Activated CD4-positive, alpha-beta memory T cell treated with anti-CD3 and anti-CD28 coated beads for 36 hours (primary cell): ENCODE data around the gene NCKAP1. TPM values are rescaled to one million over a fixed set of nuclear protein-coding genes. Genes with fewer than 3 reads are reported as not detected.

Experiments used
- CTCF ChIA-PET: fragments of 350-600 bp; sonication (Branson Sonifier 250); formaldehyde crosslinking; loops from one replicate; lab custom pipeline; 2021; ENCODE audit warnings: antibody characterized with exemption, inconsistent platforms; lab: Charles Lee
- POLR2A ChIA-PET: fragments of 350-600 bp; sonication (Branson Sonifier 250); formaldehyde crosslinking; loops from one replicate; lab custom pipeline; 2021; ENCODE audit warnings: antibody characterized with exemption; lab: Charles Lee
- DNase-seq: peaks from one replicate; pipeline ENCODE4 v3.0.0-alpha.2; 2020
- H3K27ac Mint-ChIP-seq: one replicate; pipeline ENCODE4 v1.8.0; 2021; ENCODE audit warnings: mixed read lengths
- H3K27me3 Mint-ChIP-seq: one replicate; pipeline ENCODE4 v1.8.0; 2021; ENCODE audit warnings: mixed read lengths
- H3K36me3 Mint-ChIP-seq: one replicate; pipeline ENCODE4 v1.8.0; 2021; ENCODE audit warnings: mixed read lengths
- H3K4me1 Mint-ChIP-seq: one replicate; pipeline ENCODE4 v1.8.0; 2021; ENCODE audit warnings: low read depth, mixed read lengths
- H3K4me3 Mint-ChIP-seq: one replicate; pipeline ENCODE4 v1.8.0; 2021; ENCODE audit warnings: mild to moderate bottlenecking, mixed read lengths
- H3K9me3 Mint-ChIP-seq: one replicate; pipeline ENCODE4 v1.8.0; 2021; ENCODE audit warnings: mixed read lengths
- intact Hi-C: fragments of 100-400 bp; cut with micrococcal nuclease; formaldehyde crosslinking; loops from one replicate; pipeline ENCODE4 v1.15.1; 2023
- total RNA-seq, 2 experiments: library from RNA; stranded (reverse); gene quantifications; one replicate each; pipeline ENCODE4 v1.2.3, GENCODE V29; 2021

Gene NCKAP1
- total RNA-seq, 2 experiments from 2014 or later = 18.8 to 21.7 TPM

- peaks cover 2% of the 10 kb centered on the region for H3K36me3 Mint-ChIP-seq
- H3K4me3 Mint-ChIP-seq = no peak overlapping the region
- no peak for DNase-seq
- CTCF ChIA-PET = no interaction called here
- intact Hi-C loops = no loop called here
- no peak overlapping the region for H3K27ac Mint-ChIP-seq
- H3K4me1 Mint-ChIP-seq = no peaks in the 10 kb centered on the region
- POLR2A ChIA-PET = no interaction called here
- H3K27me3 Mint-ChIP-seq = no peaks in the 10 kb centered on the region
- H3K9me3 Mint-ChIP-seq = no peaks in the 10 kb centered on the region
Measured at GRCh38 chr2:182911813-182912517, 126.3 kb downstream of the NCKAP1 start.

- Mint-ChIP-seq H3K27me3 (no peaks in the 10 kb centered on the region), H3K4me1 (no peaks in the 10 kb centered on the region), H3K9me3 (no peaks in the 10 kb centered on the region), H3K27ac (no peak overlapping the region), H3K36me3 (peaks cover 2% of the 10 kb centered on the region), H3K4me3 (no peak overlapping the region)
- ChIA-PET POLR2A (no interaction called here), CTCF (no interaction called here)
- intact Hi-C loops = no loop called here
- no peak for DNase-seq
Measured at GRCh38 chr2:182910965-182911364, 127.3 kb downstream of the NCKAP1 start.

DNA sequence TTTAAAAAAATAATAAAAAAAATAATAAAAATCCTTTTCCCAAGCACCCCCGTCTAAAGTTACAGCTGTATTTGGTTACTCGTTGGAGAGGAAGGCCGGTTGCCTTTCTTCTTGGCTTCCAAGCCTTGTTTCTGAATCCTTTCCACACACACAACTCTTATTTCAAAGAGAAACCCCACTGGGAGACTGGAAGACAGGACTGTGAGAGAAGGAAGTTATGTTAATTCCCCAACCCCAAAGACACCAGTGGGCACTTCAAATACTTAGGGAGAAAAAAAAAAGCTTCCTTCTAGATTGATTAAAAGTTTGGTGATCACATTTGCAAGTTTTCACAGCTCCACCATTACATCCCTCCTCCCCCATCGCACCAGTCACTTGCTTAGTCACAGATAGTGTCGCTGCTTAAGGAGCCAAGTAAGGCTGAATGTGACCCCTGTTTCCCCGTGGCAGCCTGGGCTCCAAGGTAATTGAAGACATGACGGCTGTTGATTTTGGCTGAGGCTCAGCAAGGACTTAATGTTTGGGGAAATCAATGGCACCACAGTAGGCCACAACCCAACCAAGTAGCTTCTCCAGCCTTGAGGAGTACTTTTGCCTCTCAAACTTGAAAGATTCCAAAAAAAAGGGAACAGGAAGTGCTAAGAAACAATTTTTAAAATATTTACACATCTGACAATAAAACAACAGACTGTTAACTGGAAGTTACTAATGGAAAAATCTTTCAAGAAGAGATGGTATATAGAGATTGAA lies 131.0 kb downstream of the NCKAP1 start:
- intact Hi-C loops = no loop called here
- CTCF ChIA-PET = no interaction called here
- no peaks in the 10 kb centered on the region for H3K27me3 Mint-ChIP-seq

GRCh38 chr2:182906454-182906853 lies 131.8 kb downstream of the NCKAP1 start:
- H3K27me3 Mint-ChIP-seq = no peaks in the 10 kb centered on the region
- POLR2A ChIA-PET = no interaction called here
- CTCF ChIA-PET = no interaction called here
- H3K27ac Mint-ChIP-seq = no peak overlapping the region
- no peaks in the 10 kb centered on the region for H3K36me3 Mint-ChIP-seq
- no peak overlapping the region for H3K4me3 Mint-ChIP-seq
- DNase-seq = no peak
- no peaks in the 10 kb centered on the region for H3K9me3 Mint-ChIP-seq
- H3K4me1 Mint-ChIP-seq = no peaks in the 10 kb centered on the region
- intact Hi-C loops = no loop called here

More for the DNA sequence above, 131.0 kb downstream of the NCKAP1 start:
- POLR2A ChIA-PET = no interaction called here
- Mint-ChIP-seq H3K27ac (no peak overlapping the region), H3K9me3 (no peaks in the 10 kb centered on the region), H3K4me3 (no peak overlapping the region), H3K36me3 (no peaks in the 10 kb centered on the region), H3K4me1 (no peaks in the 10 kb centered on the region)
- DNase-seq = no peak

GRCh38 chr2:182904844-182905243 lies 133.4 kb downstream of the NCKAP1 start:
- no peaks in the 10 kb centered on the region for H3K9me3 Mint-ChIP-seq
- CTCF ChIA-PET = interaction anchor here (0.5 kb wide), 1 partner anchor 123 kb away, joined by 3 read pairs; no protein-coding TSS in a partner anchor
- intact Hi-C loops = no loop called here
- H3K4me3 Mint-ChIP-seq = no peak overlapping the region
- no peak overlapping the region for H3K27ac Mint-ChIP-seq
- no peaks in the 10 kb centered on the region for H3K27me3 Mint-ChIP-seq
- H3K36me3 Mint-ChIP-seq = no peaks in the 10 kb centered on the region
- DNase-seq = no peak
- H3K4me1 Mint-ChIP-seq = no peaks in the 10 kb centered on the region
- POLR2A ChIA-PET = no interaction called here

DNA sequence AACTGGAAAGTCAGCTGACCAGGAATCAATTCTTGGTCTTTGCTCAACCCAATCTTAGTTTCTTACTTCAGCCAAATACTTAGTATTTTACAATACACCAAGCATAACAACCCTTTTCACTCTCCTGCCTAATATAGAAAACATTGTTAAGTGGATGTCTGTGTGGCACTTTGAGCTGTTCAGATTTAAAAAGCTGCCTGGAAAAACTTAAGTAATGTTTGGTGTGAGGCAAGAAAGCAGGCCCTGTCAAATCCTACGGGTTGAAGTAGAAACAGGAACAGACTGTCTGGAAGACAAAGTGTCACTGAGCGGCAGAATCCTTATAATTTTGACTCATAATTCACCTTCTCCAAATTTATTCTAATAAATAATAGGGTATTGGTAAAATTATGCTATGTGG lies 134.7 kb downstream of the NCKAP1 start:
- Mint-ChIP-seq H3K27ac (no peak overlapping the region), H3K9me3 (no peaks in the 10 kb centered on the region), H3K4me1 (peaks cover 2% of the 10 kb centered on the region), H3K27me3 (no peaks in the 10 kb centered on the region), H3K4me3 (no peak overlapping the region), H3K36me3 (no peaks in the 10 kb centered on the region)
- POLR2A ChIA-PET = no interaction called here
- CTCF ChIA-PET = interaction anchor here (0.7 kb wide), 1 partner anchor 316 kb away, joined by 3 read pairs; no protein-coding TSS in a partner anchor
- DNase-seq = no peak
- intact Hi-C loops = no loop called here

DNA sequence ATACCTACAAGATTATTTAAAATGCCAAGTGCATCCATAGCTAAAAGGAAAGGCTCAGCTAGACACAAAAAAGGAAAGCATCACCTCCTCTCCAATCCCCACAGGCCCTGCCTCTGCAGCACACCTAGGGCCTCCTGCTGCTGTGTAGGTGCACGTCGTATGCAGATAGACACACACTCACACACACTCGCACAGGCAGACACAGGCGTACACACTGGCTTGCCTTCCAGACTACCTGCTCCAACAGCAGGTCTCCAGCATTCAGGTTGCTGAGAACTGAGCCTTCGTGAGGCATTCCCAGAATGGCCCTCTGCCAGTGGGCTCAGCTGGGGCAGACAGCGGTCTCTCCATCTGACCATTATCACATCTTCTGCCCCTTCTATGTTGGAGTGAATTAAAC lies 136.5 kb downstream of the NCKAP1 start:
- no peaks in the 10 kb centered on the region for H3K27me3 Mint-ChIP-seq
- no peaks in the 10 kb centered on the region for H3K36me3 Mint-ChIP-seq
- no peak overlapping the region for H3K4me3 Mint-ChIP-seq
- DNase-seq = no peak
- intact Hi-C loops = no loop called here
- ChIA-PET CTCF (no interaction called here), POLR2A (no interaction called here)
- peaks cover 2% of the 10 kb centered on the region for H3K4me1 Mint-ChIP-seq
- H3K27ac Mint-ChIP-seq = no peak overlapping the region
- H3K9me3 Mint-ChIP-seq = no peaks in the 10 kb centered on the region

GRCh38 chr2:182898718-182899117 lies 139.5 kb downstream of the NCKAP1 start:
- Mint-ChIP-seq H3K27me3 (no peaks in the 10 kb centered on the region), H3K36me3 (no peaks in the 10 kb centered on the region), H3K4me3 (no peak overlapping the region), H3K4me1 (peaks cover 2% of the 10 kb centered on the region), H3K27ac (no peak overlapping the region), H3K9me3 (no peaks in the 10 kb centered on the region)
- CTCF ChIA-PET = no interaction called here
- POLR2A ChIA-PET = interaction anchor here (0.7 kb wide), 1 partner anchor 747 kb away, joined by 3 read pairs; no protein-coding TSS in a partner anchor
- intact Hi-C loops = no loop called here
- no peak for DNase-seq

DNA sequence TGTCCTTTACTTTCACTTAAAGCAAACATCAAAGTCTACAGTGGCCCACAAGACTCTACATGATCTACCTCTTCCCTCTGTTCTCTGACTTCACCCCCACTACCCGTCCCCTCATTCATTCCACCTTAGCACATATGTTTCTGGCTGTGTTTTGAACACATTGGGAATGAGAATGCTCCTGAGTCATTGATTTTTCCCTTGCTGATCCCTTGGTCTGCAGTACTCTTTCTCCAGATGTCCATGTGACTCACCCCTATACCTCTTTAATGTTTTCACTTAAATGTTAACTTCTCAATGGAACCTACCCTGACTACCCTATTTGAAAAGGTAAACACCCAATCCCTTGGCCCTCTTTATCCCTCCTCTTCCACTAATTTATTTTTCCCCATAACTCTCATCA lies 141.1 kb downstream of the NCKAP1 start:
- ChIA-PET CTCF (no interaction called here), POLR2A (no interaction called here)
- intact Hi-C loops = no loop called here
- Mint-ChIP-seq H3K27me3 (no peaks in the 10 kb centered on the region), H3K27ac (no peak overlapping the region), H3K9me3 (no peaks in the 10 kb centered on the region), H3K4me1 (peaks cover 2% of the 10 kb centered on the region), H3K4me3 (no peak overlapping the region), H3K36me3 (no peaks in the 10 kb centered on the region)
- no peak for DNase-seq

GRCh38 chr2:182895798-182896197 lies 142.5 kb downstream of the NCKAP1 start:
- Mint-ChIP-seq H3K27me3 (no peaks in the 10 kb centered on the region), H3K4me3 (no peak overlapping the region), H3K27ac (no peak overlapping the region), H3K9me3 (no peaks in the 10 kb centered on the region), H3K4me1 (peaks cover 2% of the 10 kb centered on the region), H3K36me3 (no peaks in the 10 kb centered on the region)
- ChIA-PET POLR2A (no interaction called here), CTCF (no interaction called here)
- intact Hi-C loops = no loop called here
- no peak for DNase-seq

DNA sequence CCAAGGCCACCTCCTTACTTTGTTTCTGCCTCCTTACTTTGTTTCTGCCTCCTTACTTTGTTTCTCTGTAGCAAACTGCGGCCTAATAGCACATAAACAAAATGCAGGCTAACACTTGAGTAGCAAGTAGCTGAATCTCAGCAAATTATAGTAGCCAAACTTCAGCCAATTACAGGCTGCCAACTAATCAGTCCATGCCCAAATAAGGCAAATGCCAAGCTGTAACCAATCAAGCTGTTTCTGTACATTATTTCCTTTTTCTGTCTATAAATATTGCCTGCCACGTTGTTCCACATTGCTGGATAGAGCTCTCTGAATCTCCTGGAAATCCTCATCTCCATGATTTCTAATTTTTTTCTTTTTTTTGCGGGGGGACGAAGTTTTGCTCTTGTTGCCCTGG lies 143.1 kb downstream of the NCKAP1 start:
- H3K27me3 Mint-ChIP-seq = no peaks in the 10 kb centered on the region
- POLR2A ChIA-PET = no interaction called here
- no peaks in the 10 kb centered on the region for H3K36me3 Mint-ChIP-seq
- no peak overlapping the region for H3K27ac Mint-ChIP-seq
- H3K9me3 Mint-ChIP-seq = no peaks in the 10 kb centered on the region
- CTCF ChIA-PET = no interaction called here
- H3K4me1 Mint-ChIP-seq = peaks cover 2% of the 10 kb centered on the region
- DNase-seq = no peak
- H3K4me3 Mint-ChIP-seq = no peak overlapping the region
- intact Hi-C loops = no loop called here

DNA sequence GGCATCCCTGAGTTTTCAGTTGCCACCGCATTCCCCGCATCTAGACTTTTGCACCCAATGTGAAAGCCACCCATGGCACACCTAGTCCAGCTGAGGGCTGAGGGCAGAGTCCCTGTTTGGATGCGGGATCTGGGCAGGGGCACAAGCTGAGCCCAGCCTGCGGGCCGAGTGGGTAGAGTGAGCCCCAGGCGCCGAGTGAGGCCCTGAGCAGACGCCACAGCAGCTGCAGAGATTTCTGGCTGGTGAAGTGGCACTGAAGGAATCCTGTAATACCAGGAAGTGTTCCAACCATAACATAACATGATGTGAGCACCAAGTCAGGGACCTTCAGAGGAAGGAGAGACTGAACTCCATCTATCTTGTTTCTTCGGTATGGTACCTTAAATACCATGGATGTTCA lies 144.1 kb downstream of the NCKAP1 start:
- Mint-ChIP-seq H3K36me3 (no peaks in the 10 kb centered on the region), H3K4me1 (no peaks in the 10 kb centered on the region), H3K4me3 (no peak overlapping the region), H3K27me3 (peaks cover 2% of the 10 kb centered on the region), H3K27ac (no peak overlapping the region), H3K9me3 (no peaks in the 10 kb centered on the region)
- CTCF ChIA-PET = no interaction called here
- no peak for DNase-seq
- intact Hi-C loops = no loop called here
- POLR2A ChIA-PET = no interaction called here

DNA sequence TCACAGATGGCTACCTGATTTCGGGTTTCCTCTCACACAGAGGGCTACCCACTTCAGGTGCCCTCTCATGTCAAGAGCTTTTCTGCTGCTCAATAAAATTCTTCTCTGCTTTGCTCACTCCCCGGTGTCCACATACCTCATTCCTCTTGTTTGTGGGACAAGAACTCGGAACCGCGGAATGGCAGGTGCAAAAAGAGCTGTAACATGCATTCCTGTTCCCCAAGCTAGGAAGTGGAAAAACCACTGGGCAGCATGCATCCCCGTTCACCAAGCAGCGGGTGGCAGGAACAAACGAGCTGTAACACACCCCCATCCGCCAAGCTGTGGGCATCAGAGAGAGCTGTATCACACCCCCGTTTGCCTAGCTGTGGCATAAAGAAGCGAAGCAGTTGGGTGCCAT lies 144.6 kb downstream of the NCKAP1 start:
- intact Hi-C loops = no loop called here
- Mint-ChIP-seq H3K36me3 (no peaks in the 10 kb centered on the region), H3K27me3 (peaks cover 2% of the 10 kb centered on the region), H3K27ac (no peak overlapping the region), H3K4me1 (no peaks in the 10 kb centered on the region), H3K4me3 (no peak overlapping the region), H3K9me3 (no peaks in the 10 kb centered on the region)
- no peak for DNase-seq
- CTCF ChIA-PET = no interaction called here
- POLR2A ChIA-PET = no interaction called here
